ENCODE results near the gene SPEN.

SPEN gene

GRCh38 chr1:15948091-15948591 lies 100.6 kb downstream of the SPEN start:
- DNase-seq (ENCODE audit: low read depth, low spot score): no peak
- TF ChIP-seq CTCF (IDR thresholded peaks at IDR 0.05; ENCODE audit: insufficient read depth, low read length, missing control alignments): no peak
- no peak overlapping the region for H3K4me3 ChIP-seq (ENCODE audit: low read depth, low read length)
- ChIA-PET POLR2A (interaction anchor here (1.7 kb wide), 1 partner anchor 153 kb away, joined by 6 read pairs; no protein-coding TSS in a partner anchor), CTCF (interaction anchor here (3.1 kb wide), 1 partner anchor 133 kb away, joined by 13 read pairs; no protein-coding TSS in a partner anchor)

- POLR2A ChIA-PET: interaction anchor here (0.6 to 1.7 kb wide), 5 partner anchors 11 to 154 kb away, joined by 3 to 6 read pairs (median 3); no protein-coding TSS in a partner anchor
- CTCF ChIA-PET: interaction anchor here (0.6 to 3.1 kb wide), 6 partner anchors 11 to 133 kb away, joined by 3 to 13 read pairs (median 4); no protein-coding TSS in a partner anchor
- DNase-seq (ENCODE audit: low read depth, low spot score): peak; percentile 69
Observed at GRCh38 chr1:15948595-15949452, 101.3 kb downstream of the SPEN start.

GRCh38 chr1:15949453-15950245 lies 102.1 kb downstream of the SPEN start:
- CTCF ChIA-PET: interaction anchor here (0.6 to 3.1 kb wide), 6 partner anchors 12 to 134 kb away, joined by 3 to 13 read pairs (median 4); no protein-coding TSS in a partner anchor
- H3K4me3 ChIP-seq (ENCODE audit: low read depth, low read length): peak overlapping the region; percentile 41
- POLR2A ChIA-PET: interaction anchor here (0.6 to 1.7 kb wide), 9 partner anchors 12 to 155 kb away, joined by 3 to 6 read pairs (median 3); partner anchors contain the start of gene ZBTB17
- DNase-seq (ENCODE audit: low read depth, low spot score): peak; percentile 85
- TF ChIP-seq CTCF (IDR thresholded peaks at IDR 0.05; ENCODE audit: insufficient read depth, low read length, missing control alignments): no peak

More at GRCh38 chr1:15948595-15949452, 101.3 kb downstream of the SPEN start:
- no peak for TF ChIP-seq CTCF (IDR thresholded peaks at IDR 0.05; ENCODE audit: insufficient read depth, low read length, missing control alignments)
- H3K4me3 ChIP-seq (ENCODE audit: low read depth, low read length): peak overlapping the region; percentile 41

- H3K4me3 ChIP-seq (ENCODE audit: low read depth, low read length): no peak overlapping the region
- no peak for TF ChIP-seq CTCF (IDR thresholded peaks at IDR 0.05; ENCODE audit: insufficient read depth, low read length, missing control alignments)
- no peak for DNase-seq (ENCODE audit: low read depth, low spot score)
- POLR2A ChIA-PET: interaction anchor here (0.6 to 1.4 kb wide), 6 partner anchors 12 to 155 kb away, joined by 3 to 5 read pairs (median 4); partner anchors contain the start of genes SPEN and ZBTB17
- CTCF ChIA-PET: interaction anchor here (1.1 to 3.1 kb wide), 3 partner anchors 12 to 135 kb away, joined by 3 to 13 read pairs (median 6); no protein-coding TSS in a partner anchor
Observed at GRCh38 chr1:15950302-15950701, 102.8 kb downstream of the SPEN start.

GRCh38 chr1:15950763-15951295 lies 103.3 kb downstream of the SPEN start:
- no peak for TF ChIP-seq CTCF (IDR thresholded peaks at IDR 0.05; ENCODE audit: insufficient read depth, low read length, missing control alignments)
- DNase-seq (ENCODE audit: low read depth, low spot score): no peak
- CTCF ChIA-PET: interaction anchor here (0.6 to 3.1 kb wide), 5 partner anchors 13 to 135 kb away, joined by 3 to 13 read pairs (median 3); no protein-coding TSS in a partner anchor
- POLR2A ChIA-PET: interaction anchor here (0.6 to 1.4 kb wide), 4 partner anchors 14 to 155 kb away, joined by 3 to 5 read pairs (median 4); partner anchors contain the start of gene SPEN
- no peak overlapping the region; the same call in 1 of the 2 replicates for H3K4me3 ChIP-seq (ENCODE audit: low read depth, low read length)

Measured in AG04449 (cell line).